NB4 (cell line): Measurements from ENCODE around the gene ARSI.

Experiments
- CTCF ChIP-seq: IDR thresholded peaks from one replicate; pipeline ENCODE4 v1.5.1; 2012; ENCODE audit warnings: low read depth, low read length
- MYC ChIP-seq: IDR thresholded peaks from 2 replicates; pipeline ENCODE4 v1.6.1; 2011; ENCODE audit warnings: low read depth, low read length
- POLR2A ChIP-seq: IDR thresholded peaks from 2 replicates; pipeline ENCODE4 v1.6.1; 2011; ENCODE audit warnings: mild to moderate bottlenecking; ENCODE audit not compliant: insufficient read length; ENCODE audit errors: extremely low read depth

GRCh38 chr5:150303070-150303615, 438 bp upstream of the ARSI start:
- no peak for TF ChIP-seq POLR2A
- no peak for TF ChIP-seq CTCF
- TF ChIP-seq MYC = no peak
